ENCODE data around the gene AHNAK2.

AHNAK2 gene

GRCh38 chr14:105012171-105012985 lies 34.2 kb upstream of the AHNAK2 start:
- no peak for DNase-seq (ENCODE audit: low read depth in 2 of 2)

- DNase-seq (ENCODE audit: low read depth in 2 of 2) = no peak
Measured at GRCh38 chr14:105011312-105011990, 33.3 kb upstream of the AHNAK2 start.

- no peak for DNase-seq (ENCODE audit: low read depth in 2 of 2)
Measured at GRCh38 chr14:105010891-105011291, 32.7 kb upstream of the AHNAK2 start.

- no peak for DNase-seq (ENCODE audit: low read depth in 2 of 2)
Measured at GRCh38 chr14:105010106-105010505, 31.9 kb upstream of the AHNAK2 start.

GRCh38 chr14:105007593-105008264 lies 29.6 kb upstream of the AHNAK2 start:
- no peak for DNase-seq (ENCODE audit: low read depth in 2 of 2)

GRCh38 chr14:105006831-105007592 lies 28.8 kb upstream of the AHNAK2 start:
- no peak for DNase-seq (ENCODE audit: low read depth in 2 of 2)

GRCh38 chr14:105005929-105006830 lies 28.0 kb upstream of the AHNAK2 start:
- DNase-seq (ENCODE audit: low read depth in 2 of 2) = no peak

- DNase-seq (ENCODE audit: low read depth in 2 of 2) = no peak
Measured at GRCh38 chr14:105005329-105005928, 27.3 kb upstream of the AHNAK2 start.

- DNase-seq (ENCODE audit: low read depth in 2 of 2) = no peak
Measured at GRCh38 chr14:104999361-104999760, 21.2 kb upstream of the AHNAK2 start.

GRCh38 chr14:104998801-104999200 lies 20.6 kb upstream of the AHNAK2 start:
- no peak for DNase-seq (ENCODE audit: low read depth in 2 of 2)

- no peak for DNase-seq (ENCODE audit: low read depth in 2 of 2)
Measured at GRCh38 chr14:104996483-104996882, 18.3 kb upstream of the AHNAK2 start.

GRCh38 chr14:104996032-104996431 lies 17.9 kb upstream of the AHNAK2 start:
- no peak for DNase-seq (ENCODE audit: low read depth in 2 of 2)

GRCh38 chr14:104994978-104995377 lies 16.8 kb upstream of the AHNAK2 start:
- DNase-seq (ENCODE audit: low read depth in 2 of 2) = no peak

- no peak for DNase-seq (ENCODE audit: low read depth in 2 of 2)
Measured at GRCh38 chr14:104993808-104994591, 15.8 kb upstream of the AHNAK2 start.

GRCh38 chr14:104993306-104993705 lies 15.1 kb upstream of the AHNAK2 start:
- DNase-seq (ENCODE audit: low read depth in 2 of 2) = no peak

GRCh38 chr14:104992501-104992900 lies 14.3 kb upstream of the AHNAK2 start:
- no peak for DNase-seq (ENCODE audit: low read depth in 2 of 2)

- DNase-seq (ENCODE audit: low read depth in 2 of 2) = no peak
Measured at GRCh38 chr14:104991896-104992230, 13.7 kb upstream of the AHNAK2 start.

GRCh38 chr14:104989951-104990303 lies 11.8 kb upstream of the AHNAK2 start:
- no peak for DNase-seq (ENCODE audit: low read depth in 2 of 2)

- no peak for DNase-seq (ENCODE audit: low read depth in 2 of 2)
Measured at GRCh38 chr14:104989236-104989950, 11.2 kb upstream of the AHNAK2 start.
